D341Med (cell line): ENCODE results near the gene ALOX5AP.
A peak's percentile ranks its signal among the peaks of the same experiment; 100 is the strongest.
"Not testable (repeated sequence)": the region's sequence is repeated elsewhere in the genome, so short reads cannot be mapped to it uniquely, and the experiment has no call there.

ENCODE experiments used
- DNase-seq: peaks from one replicate; pipeline ENCODE4 v3.0.0; 2012; ENCODE audit warnings: low spot score

The ALOX5AP gene

DNA sequence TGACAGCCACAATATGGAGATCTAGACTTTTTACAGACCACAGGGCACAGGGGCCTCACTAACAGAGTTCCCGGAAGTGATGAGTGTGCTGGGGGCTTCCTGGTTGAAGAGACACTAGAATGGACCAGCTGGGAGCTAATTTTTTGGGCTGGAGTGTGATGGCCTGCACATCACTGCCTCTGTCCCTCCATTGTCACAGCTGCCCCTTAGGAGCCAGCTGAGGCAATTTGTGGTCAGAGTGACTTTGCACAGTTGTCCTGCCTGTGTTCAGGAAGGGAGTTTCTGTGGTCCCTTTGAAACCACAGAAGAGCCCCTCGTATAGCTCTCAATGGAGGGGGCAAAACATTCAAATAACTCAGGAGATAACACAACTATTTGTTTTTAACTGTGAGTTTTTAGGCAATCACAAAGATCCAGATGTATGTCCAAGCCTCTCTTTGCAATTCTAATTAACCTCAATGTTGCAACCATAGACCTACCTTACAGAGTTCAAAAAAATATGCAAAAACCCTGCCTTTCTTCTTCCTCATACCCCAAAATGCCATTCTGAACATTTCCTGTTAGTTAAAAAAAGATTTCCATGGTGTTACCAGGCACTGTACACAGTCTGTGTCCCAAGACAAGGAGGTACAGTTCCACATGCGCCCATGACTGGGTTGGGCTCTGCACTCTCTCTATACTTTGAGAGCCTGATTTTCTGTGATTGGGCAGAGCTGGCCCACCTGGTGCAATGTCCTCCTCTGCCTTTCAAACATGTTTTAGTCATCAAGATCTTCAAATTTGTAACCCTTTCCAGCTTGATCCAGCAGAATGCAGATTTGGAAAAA lies 2.4 kb downstream of the ALOX5AP start:
- no peak for DNase-seq

DNA sequence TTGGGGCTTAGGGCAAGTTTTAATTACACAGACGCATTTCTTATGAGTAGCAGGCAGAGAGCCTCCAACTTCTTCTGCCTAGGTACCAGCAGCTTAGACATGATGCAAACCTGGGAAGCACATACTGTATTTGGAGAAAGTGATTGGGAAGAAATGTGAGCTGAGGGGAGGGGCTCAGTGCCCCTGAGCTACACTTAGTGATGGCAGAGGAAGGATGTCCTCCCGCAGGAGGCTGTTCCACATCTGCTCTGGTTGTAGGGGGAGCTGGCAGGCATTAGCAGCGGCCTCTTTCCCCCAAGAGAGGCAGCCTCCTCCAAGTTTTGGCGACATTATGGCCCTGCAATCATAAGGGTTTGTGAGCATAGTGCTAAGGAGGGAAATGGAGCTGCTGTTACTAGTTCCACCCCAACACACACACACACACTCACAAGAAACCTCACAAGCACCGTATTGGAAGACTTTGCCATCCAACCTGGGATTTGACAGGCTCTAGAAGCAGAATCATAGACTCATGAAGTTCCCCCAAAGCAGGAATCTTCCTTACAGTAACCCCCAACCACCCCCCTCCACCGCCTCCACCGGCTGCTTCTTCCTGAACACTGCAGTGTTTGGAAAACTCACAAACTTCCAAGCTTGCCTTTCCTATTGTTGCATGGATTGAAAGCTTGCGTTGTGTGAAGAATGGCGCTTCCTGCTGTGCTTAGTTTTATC lies 3.3 kb downstream of the ALOX5AP start:
- no peak for DNase-seq

- no peak for DNase-seq
These were observed 3.8 kb downstream of the ALOX5AP start for GRCh38 chr13:30739237-30739528.

GRCh38 chr13:30739761-30740642 lies 4.7 kb downstream of the ALOX5AP start:
- no peak for DNase-seq

DNA sequence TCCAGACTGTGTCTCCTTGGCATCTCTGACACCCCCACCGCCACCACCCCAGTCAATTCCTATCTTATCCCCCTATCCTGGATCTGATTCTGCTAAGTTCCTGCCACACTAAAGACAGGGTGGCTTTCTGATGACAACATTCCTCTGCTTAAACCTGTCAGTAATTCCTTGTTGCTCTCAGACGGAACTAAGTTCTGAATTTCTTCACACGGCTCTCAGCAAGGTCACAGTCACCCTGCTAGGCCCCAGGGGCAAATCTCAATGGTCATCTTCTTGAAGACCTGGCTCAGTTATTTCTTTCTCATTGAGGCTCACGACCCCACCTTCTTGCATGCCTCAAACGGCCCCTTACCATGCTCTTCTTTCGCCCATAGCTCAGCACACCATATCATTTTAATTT lies 7.6 kb downstream of the ALOX5AP start:
- no peak for DNase-seq

- DNase-seq = no peak
These were observed 8.1 kb downstream of the ALOX5AP start for GRCh38 chr13:30743319-30744055.

- no peak for DNase-seq
These were observed 8.8 kb downstream of the ALOX5AP start for GRCh38 chr13:30744056-30744680.

- no peak for DNase-seq
These were observed 9.3 kb downstream of the ALOX5AP start for GRCh38 chr13:30744681-30745077.

- DNase-seq = no peak
These were observed 10.8 kb downstream of the ALOX5AP start for GRCh38 chr13:30745906-30746686.

GRCh38 chr13:30746791-30747190 lies 11.4 kb downstream of the ALOX5AP start:
- no peak for DNase-seq

DNA sequence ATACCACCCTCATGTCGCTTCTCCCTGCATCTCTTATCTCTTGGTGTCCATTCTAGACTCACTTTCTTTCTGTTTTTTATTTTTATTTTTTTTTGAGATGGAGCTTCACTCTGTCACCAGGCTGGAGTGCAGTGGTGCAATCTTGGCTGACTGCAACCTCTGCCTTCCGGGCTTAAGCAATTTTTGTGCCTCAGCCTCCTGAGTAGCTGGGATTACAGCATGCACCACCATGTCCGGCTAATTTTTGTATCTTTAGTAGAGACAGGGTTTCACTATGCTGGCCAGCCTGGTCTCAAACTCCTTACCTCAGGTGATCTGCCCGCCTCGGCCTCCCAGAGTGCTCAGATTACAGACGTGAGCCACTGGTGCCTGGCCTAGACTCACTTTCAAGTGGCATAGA lies 12.5 kb downstream of the ALOX5AP start:
- DNase-seq = not testable (repeated sequence)

DNA sequence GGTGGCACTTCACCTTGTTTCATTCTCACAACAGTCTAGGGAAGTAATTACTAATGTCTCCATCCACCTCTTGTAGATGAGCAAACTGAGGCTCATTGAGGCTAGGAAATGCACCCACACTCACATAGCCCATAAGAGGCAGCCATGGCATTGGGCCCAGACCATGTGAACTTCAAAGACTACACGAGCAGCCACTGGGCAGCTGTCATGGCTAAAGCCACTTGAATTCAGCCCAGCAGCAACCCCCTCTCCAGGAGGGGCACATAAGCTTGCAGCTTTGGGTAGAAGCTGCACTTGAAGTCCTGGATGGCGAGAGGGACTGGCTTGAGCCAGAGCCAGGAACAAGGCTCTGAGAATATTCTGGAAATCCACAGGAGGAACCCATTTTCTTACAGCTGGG lies 13.4 kb downstream of the ALOX5AP start:
- no peak for DNase-seq

DNA sequence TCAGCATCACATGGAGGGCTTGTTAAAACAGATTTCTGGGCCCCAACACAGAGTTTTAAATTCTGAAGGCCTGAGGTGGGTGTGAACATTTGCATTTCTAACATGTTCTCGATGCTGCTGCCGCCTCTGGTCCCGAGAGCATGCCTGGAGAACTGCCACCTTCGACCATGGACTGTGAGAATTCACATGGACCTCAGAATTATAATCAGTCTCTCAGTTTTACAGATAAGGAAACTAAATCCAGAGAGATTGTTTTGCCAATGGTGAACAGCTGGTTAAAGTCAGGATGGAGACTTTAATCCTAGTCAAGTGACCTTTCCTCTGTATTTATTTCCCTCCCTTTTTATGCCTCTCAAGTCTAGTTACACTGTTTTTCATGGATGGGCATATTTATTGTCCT lies 14.7 kb downstream of the ALOX5AP start:
- DNase-seq = no peak

DNA sequence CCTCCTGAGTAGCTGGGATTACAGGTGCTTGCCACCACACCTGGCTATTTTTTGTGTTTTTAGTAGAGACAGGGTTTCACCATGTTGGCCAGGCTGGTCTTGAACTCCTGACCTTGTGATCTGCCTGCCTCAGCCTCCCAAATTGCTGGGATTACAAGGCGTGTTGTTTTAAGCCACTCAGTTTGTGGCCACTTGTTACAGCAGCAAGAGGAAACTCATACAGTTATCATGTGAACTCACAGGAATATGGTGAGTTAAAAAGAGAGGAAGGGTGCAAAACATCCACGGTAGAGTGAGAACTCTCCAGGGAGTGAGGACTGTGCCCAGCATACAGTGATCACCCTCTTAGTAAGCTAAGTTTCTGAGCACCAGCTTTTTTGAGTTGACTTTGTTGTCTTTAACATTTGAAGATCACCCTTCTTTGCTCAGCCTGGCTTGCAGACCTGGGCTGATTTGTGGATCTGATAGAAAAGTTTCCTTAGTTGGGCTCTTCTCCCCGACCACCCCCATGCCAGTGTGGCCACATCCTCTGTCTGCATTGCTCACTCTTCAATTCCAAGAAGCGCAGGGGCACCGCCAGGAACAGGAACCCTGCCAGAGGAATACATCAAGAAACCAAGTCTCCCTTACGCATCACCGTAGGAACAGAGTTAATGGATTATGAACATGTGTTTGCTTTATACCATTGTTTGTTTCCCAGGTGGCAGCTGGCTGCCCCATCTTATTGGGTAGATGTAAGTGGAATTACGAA lies 16.0 kb downstream of the ALOX5AP start:
- peak; percentile 35 for DNase-seq

- peak; percentile 73 for DNase-seq
These were observed 17.0 kb downstream of the ALOX5AP start for GRCh38 chr13:30752201-30752797.

GRCh38 chr13:30753030-30753616 lies 17.8 kb downstream of the ALOX5AP start:
- DNase-seq = no peak

DNA sequence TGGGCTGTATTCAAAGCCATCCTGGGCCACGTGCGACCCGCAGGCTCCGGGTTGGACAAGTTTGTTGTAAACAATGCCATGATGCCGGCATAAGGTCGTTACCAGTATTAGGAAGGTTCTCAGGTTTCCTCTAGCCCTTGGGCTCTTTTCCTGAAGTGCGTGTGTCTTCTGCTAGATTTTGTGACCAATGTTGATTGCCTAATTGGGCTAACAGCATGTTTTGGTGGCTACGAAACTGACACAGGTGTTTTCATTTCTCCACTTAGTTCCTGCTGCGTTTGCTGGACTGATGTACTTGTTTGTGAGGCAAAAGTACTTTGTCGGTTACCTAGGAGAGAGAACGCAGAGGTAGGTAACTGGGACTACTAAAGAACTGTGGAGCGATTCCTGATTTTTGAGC lies 20.3 kb downstream of the ALOX5AP start:
- DNase-seq = no peak

- DNase-seq = no peak
These were observed 21.8 kb downstream of the ALOX5AP start for GRCh38 chr13:30757026-30757742.

DNA sequence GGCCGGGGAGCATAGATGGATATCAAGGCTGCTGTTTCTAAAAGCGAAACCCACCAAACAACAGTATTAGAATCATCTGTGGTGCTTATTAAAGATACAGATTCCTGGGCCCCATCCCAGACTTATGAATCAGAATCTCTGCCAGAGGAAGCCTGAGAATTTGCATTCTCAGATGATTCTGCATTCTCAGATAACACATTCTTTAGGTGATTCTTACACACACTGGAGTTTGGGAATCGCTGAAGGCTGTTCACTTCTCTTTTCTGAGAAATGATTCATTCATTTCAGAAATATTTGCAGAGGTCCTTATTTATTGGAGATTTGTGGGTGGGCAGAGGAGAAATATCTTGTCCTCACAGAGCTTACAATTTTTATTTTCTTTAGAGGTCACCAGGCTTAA lies 24.4 kb downstream of the ALOX5AP start:
- no peak for DNase-seq
